Measurements from ENCODE around the gene MAT1A. TPM values are rescaled to one million over a fixed set of nuclear protein-coding genes. Genes with fewer than 3 reads are reported as not detected.
A peak's percentile ranks its signal among the peaks of the same experiment; 100 is the strongest.

MAT1A gene
- total and polyA plus RNA-seq, 2 of the 13 experiments (the other 11 are each of a cell fraction or from before 2014, with no cell fraction given) = 57.1 to 76.9 TPM

DNA sequence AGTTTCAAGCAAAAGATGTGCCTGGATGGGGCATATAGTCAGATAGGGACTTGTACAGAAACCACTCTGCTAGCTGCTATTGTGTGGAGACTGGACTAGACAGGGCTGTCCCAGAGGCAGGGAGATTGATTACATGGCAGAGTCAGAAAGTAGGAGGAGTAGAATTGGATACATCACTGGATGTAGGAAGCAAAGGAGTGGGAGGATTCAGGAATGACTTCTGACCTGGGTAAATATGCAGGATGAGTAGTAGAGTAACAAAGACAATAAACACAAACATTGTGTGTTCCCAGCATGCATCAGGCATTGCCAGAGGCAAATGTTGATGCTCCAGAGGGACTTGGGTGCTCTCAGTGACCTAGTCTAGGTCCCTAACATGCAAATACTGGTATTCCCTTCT lies 30.9 kb upstream of the MAT1A start (continued):
- TF ChIP-seq JUN (CRISPR knock-in tag; IDR thresholded peaks at IDR 0.05) (no peak), ZFP82 (CRISPR knock-in tag; IDR thresholded peaks at IDR 0.05; ENCODE audit: borderline replicate concordance) (no peak), RARA (CRISPR knock-in tag; IDR thresholded peaks at IDR 0.05) (0 out of 2 replicates have a peak, but pooled peaks have one; percentile 11)

DNA sequence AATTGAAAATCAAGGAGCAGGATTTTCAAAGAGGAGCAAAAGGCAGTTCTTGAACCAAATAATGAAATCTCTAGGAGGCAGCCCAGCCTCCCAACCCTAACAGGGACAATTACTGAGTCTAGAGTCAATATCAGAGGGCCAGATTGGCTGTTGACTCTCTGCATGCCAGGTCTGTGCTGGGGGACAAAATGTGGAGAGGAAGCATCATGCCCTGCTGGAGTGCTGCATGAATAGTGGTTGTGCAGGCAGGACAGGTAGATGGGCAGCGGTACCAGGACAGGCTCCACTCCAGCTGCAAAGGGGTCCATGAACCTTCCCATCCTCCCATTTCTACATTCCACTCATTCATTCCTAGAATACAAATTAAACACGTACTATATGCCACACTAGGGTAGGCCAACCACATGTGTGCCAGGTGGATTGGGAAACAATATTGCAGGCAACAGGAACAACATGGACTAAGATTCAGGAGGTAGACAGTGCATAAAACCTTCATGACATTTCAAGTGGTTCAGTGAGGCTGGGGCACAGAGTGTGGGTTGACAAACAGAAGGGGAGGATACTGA lies 30.4 kb upstream of the MAT1A start:
- TF ChIP-seq ZSCAN31 (CRISPR knock-in tag; IDR thresholded peaks at IDR 0.05; ENCODE audit: low read depth) = no peak
- no peak for TF ChIP-seq MYC (CRISPR knock-in tag; IDR thresholded peaks at IDR 0.05; ENCODE audit: borderline replicate concordance)
- TF ChIP-seq, protein P1, sequence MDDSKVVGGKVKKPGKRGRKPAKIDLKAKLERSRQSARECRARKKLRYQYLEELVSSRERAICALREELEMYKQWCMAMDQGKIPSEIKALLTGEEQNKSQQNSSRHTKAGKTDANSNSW (CRISPR knock-in tag; IDR thresholded peaks at IDR 0.05; ENCODE audit: borderline replicate concordance) = no peak
- TF ChIP-seq POGZ (CRISPR knock-in tag; IDR thresholded peaks at IDR 0.05) = no peak
- TF ChIP-seq ZNF703 (CRISPR knock-in tag; IDR thresholded peaks at IDR 0.05; ENCODE audit: borderline replicate concordance) = no peak
- TF ChIP-seq IRF2 (CRISPR knock-in tag; IDR thresholded peaks at IDR 0.05) = no peak
- no peak for TF ChIP-seq HNRNPL (IDR thresholded peaks at IDR 0.05; ENCODE audit: low read depth, low read length)
- no peak for TF ChIP-seq ZNF83 (CRISPR knock-in tag; IDR thresholded peaks at IDR 0.05; ENCODE audit: borderline replicate concordance)
- no peak overlapping the region for H3K4me3 ChIP-seq (replicated peaks in 1 of 3; ENCODE audit: insufficient read depth in 1 of 3, low read depth in 2 of 3, low read length in 3 of 3)
- no peaks in the 10 kb centered on the region for H3K27me3 ChIP-seq (ENCODE audit: control insufficient read depth in 1 of 2, insufficient read depth in 2 of 2, low read length in 2 of 2)
- no peaks in the 10 kb centered on the region for H4K20me1 ChIP-seq (ENCODE audit: insufficient read depth, low read length)
- H3K79me2 ChIP-seq (ENCODE audit: insufficient read depth, low read length) = no peaks in the 10 kb centered on the region
- POLR2A ChIA-PET = no interaction called here
- no peak for FAIRE-seq
- intact Hi-C loops (cut with micrococcal nuclease; ENCODE audit: unreplicated experiment) (loop anchor here (1.0 to 5.0 kb wide), 2 partner anchors 58 to 135 kb away; no protein-coding TSS in a partner anchor), in situ Hi-C loops (cut with HindIII; ENCODE audit: extremely low pct_ligation_motif_present, low pct_unique_long_range_greater_than_20kb) (no loop called here)
- CTCF ChIA-PET (ENCODE audit: low intra/inter-chr PET ratio, low total read pairs) = no interaction called here
- no peak overlapping the region for H3K9ac ChIP-seq (ENCODE audit: insufficient read depth, low read depth, low read length)
- H2AFZ ChIP-seq (ENCODE audit: low read length) = no peak overlapping the region
- no peaks in the 10 kb centered on the region for H3K36me3 ChIP-seq (replicated peaks in 1 of 2; ENCODE audit: control insufficient read depth in 1 of 2, insufficient read depth in 2 of 2, low read length in 2 of 2)
- ATAC-seq = peak; percentile 64
- peaks cover 49% of the 10 kb centered on the region for H3K4me1 ChIP-seq (ENCODE audit: insufficient read depth, low read length)
- WGBS (ENCODE audit: low lambda C conversion rate) = 38% methylated on average over 2 of the region's 2 CpGs
- H3K9me3 ChIP-seq (ENCODE audit: low read length) = no peaks in the 10 kb centered on the region
- no TSS peak for BruUV-seq (replicated peaks)
- H3K4me2 ChIP-seq (ENCODE audit: low read depth, low read length) = 0 out of 2 replicates have a peak overlapping the region, but pooled peaks have one; percentile 5
- DNase-seq (ENCODE audit: low spot score) = no peak
- H3K27ac ChIP-seq (ENCODE audit: extremely low read length, insufficient read depth, low read length) = peak overlapping the region; percentile 2

Data from HepG2 (cell line).